ENCODE results near the gene TAPT1.

The TAPT1 gene

GRCh38 chr4:16131293-16131692 is 95.0 kb downstream of the TAPT1 start:
- no peak for DNase-seq (ENCODE audit: low spot score)

- no peak for DNase-seq (ENCODE audit: low spot score)
Measured at GRCh38 chr4:16129336-16129735, 96.9 kb downstream of the TAPT1 start.

GRCh38 chr4:16126714-16127113 is 99.6 kb downstream of the TAPT1 start:
- no peak for DNase-seq (ENCODE audit: low spot score)

DNA sequence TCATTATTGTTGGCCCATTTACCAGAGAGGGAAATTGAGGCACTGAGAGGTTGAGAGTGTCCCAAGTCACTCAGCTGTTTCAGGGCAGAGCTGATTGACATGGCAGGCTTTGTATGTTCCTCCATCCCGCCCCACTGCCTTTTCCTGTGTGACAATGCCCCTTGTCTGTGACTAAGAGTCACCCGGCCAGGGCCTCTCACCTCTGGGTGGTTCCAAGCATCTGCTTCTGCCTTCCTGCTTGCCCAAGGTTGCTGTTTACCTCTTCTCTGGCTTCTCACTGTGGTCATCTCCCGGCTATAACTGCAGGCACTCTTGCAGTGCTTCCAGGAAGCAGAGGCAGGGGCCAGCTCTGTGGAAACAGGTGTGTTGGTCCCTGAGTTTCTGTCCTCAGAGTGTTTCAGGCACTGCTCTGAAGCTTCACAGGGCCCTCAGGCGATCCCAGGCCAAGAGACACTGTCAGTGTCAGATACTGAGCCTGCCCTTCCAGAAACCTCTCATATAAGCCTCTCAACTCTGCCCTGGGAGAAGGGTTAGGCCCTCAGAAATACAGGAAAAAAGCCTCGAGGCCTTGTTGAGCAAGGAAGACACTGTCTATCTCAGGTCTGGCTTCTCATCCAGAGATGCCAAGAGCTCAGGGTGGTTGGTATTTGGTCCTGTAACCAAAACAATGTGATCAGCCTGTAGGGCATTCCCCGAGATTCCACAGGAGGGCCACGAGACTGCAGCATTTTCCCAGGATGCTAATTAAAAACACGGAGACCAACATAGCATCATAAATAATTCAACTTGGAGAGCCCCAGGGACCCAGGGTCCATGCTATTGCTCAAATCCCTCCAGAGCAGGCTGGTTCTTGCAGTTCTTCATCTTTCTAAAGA is 100.5 kb downstream of the TAPT1 start:
- no peak for DNase-seq (ENCODE audit: low spot score)

GRCh38 chr4:16124232-16124631 is 102.0 kb downstream of the TAPT1 start:
- DNase-seq (ENCODE audit: low spot score) = no peak

GRCh38 chr4:16123356-16124084 is 102.8 kb downstream of the TAPT1 start:
- DNase-seq (ENCODE audit: low spot score) = no peak

DNA sequence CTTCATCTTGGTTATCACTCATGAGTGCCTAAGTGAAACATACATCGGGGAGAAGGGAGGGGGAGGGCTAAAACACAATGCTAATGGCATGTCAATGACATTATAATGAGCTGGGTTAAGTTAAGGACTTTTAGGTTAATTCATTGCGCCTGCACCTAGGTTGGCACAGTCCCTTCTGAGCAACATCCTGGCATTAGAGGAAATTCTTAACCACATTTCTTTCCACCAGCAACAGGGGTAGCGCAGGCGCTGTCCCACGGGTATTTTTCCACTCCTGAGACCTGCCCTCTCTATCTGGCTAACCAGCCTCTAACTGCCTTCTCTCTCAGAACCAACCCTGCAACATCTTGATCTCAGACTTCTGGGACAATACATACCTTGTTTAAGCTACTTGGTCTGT is 103.5 kb downstream of the TAPT1 start:
- no peak for DNase-seq (ENCODE audit: low spot score)

GRCh38 chr4:16122308-16122711 is 104.0 kb downstream of the TAPT1 start:
- DNase-seq (ENCODE audit: low spot score) = no peak

DNA sequence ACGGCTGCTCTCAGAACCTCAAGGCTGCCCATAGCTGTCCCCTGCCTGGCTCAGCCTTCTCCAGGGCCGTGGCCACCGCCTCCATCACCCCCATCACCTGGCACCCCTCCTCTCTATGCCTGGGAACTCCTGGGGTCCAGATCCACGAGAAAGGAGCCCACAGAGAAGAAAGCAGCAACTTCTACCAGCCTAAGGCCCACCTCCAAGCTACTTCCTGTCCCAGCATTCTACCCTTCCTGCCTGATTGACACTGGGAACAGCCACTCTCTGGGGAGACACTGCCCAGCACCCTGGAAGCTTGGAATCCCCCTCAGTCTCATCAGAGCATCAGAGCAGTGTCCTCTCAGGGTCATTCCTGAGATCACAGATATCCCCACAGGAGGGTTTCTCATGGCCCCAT is 105.6 kb downstream of the TAPT1 start:
- DNase-seq (ENCODE audit: low spot score) = no peak

GRCh38 chr4:16119981-16120380 is 106.3 kb downstream of the TAPT1 start:
- DNase-seq (ENCODE audit: low spot score) = no peak

GRCh38 chr4:16118090-16118489 is 108.2 kb downstream of the TAPT1 start:
- DNase-seq (ENCODE audit: low spot score) = no peak

DNA sequence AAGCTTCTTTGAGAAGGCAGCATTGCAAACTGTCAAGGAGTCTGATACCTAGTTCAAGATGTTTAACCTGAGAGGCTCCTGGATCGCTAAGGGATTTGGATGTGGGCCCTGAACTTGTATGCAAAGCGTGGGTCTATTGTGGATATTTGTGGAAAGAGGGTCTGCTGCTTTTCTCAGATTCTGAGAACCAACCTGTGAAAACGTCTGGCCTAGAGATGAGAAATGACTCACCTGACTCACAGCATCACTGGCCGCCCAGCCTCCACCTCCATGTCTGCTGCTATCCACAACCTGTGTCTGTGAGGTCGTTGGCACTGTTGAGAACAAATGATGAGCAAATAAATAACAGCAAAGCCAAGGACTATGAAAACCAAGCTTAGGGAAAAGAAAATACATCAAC is 109.1 kb downstream of the TAPT1 start:
- DNase-seq (ENCODE audit: low spot score) = no peak

DNA sequence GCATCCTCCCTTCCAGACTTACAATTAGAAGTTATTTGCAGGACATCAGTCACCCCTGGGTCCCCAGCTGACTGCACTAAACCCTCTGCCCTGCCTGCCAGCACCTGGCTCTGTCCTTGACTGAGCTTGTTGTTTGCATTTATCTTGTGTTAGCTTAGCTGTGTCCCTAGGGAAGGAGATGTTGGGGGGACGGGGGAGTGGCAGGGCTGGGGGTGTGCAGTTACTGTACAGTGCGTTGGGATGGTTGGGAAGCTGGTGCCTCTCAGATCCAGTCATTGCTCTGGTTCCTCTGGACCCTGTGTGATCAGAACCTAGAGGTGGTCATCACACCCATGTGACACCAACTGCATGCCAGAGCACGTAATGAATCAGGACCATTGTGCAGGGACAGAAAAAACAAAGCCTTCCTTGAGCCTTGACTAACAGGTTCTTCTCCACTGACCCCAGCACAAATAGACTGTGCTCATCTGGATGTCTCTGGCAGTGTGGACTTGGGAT is 109.7 kb downstream of the TAPT1 start:
- DNase-seq (ENCODE audit: low spot score) = no peak

DNA sequence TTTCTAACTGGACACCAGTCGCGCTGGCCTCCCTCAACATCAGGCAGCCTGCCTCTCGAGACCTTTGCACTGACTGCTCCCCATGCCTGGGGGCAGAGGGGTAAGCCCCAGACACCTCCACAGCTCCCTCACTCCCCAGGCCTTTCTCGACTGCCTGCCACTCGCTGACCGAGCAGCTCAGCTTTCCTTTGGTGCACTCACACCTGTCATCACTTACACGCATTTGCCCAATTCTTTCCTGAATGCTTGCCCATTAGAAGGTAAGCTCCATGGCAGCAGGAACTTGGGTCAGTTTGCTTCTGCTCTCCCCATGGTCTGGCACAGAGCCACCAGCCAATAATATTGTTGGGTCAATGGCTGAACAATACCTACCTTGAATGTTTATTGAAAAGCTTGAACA is 110.3 kb downstream of the TAPT1 start:
- no peak for DNase-seq (ENCODE audit: low spot score)

DNA sequence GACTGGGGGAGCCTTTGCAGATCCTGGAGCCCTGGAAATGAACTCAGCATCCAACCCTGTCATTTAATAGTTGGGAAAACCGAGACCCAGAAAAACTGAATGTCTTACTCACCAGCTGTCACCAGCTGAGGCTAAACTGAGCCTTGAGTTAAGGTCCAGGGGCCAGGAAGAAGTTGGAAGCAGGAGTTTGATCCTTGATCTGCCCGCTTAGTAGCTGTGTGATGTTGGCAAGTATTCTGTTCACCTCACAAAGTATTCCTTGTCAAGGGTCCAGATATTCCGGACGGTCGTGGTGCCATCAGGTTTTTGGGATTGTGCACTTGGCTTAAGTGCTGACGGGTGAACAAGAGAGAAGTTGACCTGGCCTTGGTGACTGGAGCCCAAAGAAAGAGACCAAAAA is 111.7 kb downstream of the TAPT1 start:
- no peak for DNase-seq (ENCODE audit: low spot score)

DNA sequence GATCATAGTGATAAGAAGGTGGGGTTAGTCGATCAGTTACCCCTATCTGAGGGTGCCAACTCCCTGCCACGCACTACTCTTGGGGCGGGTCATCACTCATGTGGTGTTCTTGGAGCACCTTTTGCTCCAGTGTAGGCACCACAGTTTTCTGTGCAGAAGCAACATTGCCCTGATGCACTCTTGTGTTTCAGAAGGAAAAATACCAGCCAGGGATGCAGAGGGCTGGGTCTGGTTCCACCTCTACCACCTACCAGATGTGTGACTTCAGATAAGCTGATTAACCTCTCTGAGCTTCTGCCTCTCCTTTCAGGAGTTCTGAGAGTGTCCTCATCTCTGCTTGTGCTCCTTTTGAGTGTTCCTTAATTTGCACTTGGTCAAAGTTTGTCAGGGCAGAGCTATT is 112.5 kb downstream of the TAPT1 start:
- DNase-seq (ENCODE audit: low spot score) = no peak

DNA sequence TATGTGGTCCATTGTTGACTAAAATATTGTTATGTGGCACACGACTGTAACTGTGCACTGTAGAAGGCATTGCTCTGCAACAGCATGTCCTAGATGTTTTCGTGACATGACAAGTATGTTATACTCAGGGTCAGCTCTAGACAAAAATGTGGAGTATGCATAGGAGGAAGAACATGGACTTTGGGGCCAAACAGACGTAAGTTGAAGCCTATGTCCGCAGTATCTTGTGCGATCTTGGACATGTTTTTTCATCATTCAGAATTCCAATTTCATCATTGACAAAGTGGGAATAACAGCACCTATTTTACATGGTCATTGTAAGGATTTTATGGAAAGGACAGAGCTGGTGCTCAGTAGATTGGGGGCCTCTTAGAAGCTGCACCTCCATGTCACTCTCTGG is 114.7 kb downstream of the TAPT1 start:
- no peak for DNase-seq (ENCODE audit: low spot score)

- no peak for DNase-seq (ENCODE audit: low spot score)
Measured at GRCh38 chr4:16110661-16111290, 115.5 kb downstream of the TAPT1 start.

All from ecto neural progenitor cell (in vitro differentiated cells).